GM19240 (cell line): ENCODE results near the gene PTPN22.

Experiments
- DNase-seq: peaks from one replicate; pipeline ENCODE4 v3.0.0; 2011; ENCODE audit warnings: low spot score; ENCODE audit not compliant: insufficient read length

Gene PTPN22

DNA sequence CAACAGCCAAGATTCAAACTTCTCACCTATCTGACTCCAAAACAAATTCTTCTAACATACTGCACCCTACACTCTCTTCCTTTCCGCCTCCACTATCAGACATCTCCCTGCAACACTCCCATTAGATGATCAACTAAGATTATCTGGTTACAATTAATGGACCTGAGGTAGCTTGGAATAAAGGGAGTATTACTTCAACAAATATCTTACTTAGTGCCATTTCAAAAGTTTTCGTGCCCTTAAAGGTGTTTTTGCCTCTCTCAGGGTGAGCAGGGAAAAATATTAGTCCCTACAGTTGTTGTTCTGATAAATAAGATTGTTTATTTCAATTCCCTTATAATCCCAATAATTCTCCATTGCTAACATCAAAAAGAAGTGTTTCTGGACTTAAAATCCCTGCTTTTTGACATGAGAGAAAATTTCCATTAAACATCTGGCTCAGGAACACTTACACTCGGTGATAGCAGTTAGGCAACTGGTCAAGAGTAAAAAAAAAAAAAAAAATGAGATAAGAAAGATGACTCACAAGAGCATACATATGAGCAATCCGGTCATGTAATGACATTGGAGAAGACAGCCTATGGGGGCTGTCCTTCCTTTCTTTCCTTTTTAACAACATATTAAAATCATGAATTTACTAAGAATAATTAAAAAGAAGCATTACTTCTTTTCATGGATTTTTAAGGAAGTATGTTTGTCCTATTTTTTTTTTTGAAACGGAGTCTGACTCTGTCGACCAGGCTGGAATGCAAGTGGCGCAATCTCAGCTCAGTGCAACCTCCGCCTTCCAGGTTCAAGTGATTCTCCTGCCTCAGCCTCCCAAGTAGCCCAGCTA lies 66.9 kb downstream of the PTPN22 start:
- DNase-seq = no peak

DNA sequence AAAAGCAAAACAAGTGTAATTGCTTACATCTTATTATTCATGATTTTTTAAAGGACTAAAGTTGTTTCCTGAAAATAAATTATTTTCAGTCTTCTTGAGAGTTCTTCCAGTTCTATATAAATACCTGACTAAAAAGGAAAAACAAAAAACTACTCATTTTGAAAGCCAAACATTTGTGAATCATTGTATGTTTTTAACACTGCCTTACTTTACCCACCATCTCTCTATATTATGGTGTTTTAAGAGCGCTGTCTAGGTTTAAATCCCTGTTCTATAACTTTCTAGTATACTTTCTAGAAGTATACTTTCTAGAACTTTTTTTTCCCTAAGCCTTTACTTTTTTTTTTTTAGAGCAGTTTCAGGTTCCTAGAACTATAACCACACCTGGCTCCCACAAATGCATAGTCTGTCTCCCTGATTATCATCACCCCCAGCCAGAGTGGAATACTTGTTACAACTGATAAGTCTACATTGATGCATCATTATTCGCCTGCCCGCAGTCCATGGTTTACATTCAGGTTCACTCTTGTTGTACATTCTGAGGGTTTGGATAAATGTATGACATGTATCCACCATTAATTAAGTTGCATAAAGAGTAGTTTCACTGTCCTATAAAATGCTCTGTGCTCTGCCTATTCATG lies 69.0 kb downstream of the PTPN22 start:
- DNase-seq = no peak

DNA sequence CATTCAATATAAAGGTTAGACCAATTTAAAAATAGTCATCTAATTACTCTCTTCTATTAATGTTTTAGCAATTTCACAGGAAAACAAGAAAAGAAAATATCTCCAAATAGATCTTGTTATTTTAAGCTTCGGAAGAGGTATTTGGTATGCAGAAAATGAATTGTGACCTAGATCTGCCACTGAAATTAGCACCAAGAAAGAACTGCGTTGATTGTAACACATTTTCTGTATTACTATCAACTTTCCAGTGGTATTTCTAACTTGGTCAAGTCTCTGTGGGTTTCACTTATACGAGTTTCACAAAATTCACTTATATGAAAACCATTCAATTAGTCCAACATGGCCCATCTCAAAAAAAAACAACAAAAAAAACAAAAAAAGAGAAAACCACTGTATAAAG lies 71.0 kb downstream of the PTPN22 start:
- DNase-seq = no peak

DNA sequence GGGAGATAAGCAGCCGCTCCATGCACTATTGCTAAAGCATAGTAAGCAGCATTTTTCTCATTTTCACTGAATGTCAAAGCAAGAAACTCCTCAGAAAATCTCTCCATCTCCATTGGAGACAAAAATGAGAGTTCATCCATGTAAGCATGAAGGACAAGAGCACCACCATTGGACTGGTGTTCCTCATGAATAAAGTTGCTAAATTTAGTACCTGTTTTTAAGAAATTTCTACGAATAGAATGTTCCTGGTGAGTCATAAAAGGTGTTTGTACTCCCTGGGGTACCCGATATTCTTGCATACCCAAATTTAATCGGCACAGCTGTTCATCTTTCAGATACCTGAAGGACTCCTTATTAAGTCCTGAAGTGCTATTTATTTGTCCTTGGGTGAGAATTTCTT lies 74.0 kb downstream of the PTPN22 start:
- DNase-seq = no peak

DNA sequence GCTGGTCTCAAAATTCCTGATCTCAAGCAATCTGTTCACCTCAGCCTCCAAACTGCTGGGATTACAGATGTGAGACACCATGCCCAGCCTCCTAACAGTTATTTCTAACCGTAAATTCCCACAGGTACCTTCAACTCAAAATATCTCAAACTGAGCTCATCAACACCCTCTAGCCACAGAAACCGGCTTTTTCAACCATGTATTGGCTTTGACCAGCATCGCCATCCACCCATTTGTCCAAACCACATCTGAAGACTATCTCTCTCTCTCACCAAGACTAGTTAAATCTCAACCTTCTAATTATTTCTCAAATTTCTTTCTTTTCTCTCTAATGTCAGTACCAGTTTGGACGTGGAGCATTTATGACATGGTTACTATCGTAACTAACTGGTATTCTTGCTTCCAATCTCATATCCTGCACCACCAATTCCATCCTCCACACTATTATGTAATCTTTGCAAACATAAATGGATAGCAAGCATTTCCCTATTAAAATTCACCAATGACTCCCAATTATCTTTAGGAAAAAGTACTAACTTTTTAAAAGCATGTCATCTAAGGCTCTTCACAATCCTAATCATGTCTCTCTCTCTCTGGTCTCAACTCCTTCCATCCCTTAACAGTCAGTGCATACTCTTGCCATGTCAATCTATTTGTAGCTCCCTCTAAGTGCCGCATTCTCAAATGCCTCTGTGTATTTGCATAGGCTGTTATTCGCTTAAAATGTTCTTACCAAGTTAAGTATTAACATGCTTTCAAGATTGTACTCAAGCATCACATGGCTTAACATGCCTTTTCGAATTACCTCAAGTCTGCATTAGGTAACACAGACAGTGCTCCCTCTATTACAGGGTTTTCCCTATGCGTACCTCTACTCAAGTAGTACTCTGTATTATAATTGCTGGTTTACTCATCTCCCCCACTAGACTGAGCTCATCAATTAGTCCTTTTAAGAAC lies 77.4 kb downstream of the PTPN22 start:
- no peak for DNase-seq

DNA sequence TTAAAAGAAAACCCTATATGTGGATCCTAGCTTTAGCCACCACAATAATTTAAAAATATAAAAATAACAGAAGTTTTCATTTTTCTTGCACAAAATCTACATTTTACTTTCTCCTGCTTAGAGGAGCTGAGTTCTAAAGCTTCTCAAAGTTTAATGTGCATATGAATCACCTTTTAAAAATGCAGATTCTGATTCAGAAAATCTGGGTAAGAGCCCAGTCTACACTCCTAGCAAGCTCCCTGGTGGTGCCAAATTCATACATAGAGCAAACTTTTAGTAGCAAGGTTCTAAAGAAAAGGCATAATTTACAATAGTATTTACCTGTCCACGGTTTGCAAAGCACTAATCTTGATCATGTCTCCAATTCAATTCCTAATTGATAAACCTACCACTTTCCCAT lies 78.5 kb downstream of the PTPN22 start:
- DNase-seq = no peak

DNA sequence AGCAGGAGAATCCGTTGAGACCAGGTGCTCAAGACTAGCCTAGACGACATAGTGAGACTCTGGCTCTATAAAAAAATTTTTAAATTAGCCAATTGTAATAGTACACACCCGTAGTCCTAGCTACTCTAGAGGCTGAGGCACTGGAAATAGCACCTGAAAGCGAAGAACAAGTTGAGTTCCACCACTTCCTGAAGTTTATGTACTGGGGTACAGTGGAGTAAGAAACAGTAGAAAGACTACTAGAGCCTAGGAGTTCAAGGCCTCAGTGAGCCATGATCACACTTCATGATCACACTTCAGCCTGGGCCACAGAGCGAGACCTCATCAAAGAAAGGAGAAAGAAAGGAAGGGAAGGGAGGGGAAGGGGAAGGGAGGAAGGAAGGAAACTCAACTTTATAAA lies 79.0 kb downstream of the PTPN22 start:
- no peak for DNase-seq

DNA sequence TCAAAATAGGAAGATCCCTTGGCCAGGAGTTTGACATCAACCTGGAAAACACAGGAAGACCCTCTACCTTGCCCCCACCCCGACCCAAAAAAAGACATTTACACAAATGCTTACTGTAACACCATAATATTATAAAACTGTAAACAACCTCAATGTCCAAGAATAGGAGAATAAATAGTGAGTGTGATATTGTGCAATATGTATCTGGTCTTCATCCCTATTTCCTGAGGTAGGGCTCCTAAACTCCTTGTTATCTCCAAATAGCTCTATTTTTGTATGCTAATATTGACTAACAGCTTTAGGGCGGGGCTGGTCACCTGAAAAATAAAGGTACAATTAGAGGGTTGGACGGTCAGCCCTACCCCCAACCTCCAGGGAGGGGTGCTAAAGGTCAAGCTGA lies 82.7 kb downstream of the PTPN22 start:
- no peak for DNase-seq

DNA sequence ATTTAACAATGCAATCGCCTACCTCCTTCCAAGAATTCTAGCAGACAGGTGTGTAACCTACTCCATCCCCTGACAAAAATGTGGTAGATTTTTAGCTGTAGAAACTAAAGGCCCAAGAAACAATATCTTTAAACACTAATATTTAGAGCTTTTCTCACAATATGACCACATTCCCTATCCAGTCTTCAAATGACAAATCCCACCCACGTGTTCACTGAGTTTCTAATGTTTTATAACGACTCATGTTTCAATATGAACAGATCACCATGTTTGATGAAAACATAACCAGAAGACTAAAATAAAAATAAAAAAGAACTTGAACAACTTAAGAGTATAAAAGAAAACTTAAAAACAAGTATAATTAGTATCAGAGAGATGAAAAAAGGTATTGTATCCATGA lies 83.8 kb downstream of the PTPN22 start:
- DNase-seq = no peak

DNA sequence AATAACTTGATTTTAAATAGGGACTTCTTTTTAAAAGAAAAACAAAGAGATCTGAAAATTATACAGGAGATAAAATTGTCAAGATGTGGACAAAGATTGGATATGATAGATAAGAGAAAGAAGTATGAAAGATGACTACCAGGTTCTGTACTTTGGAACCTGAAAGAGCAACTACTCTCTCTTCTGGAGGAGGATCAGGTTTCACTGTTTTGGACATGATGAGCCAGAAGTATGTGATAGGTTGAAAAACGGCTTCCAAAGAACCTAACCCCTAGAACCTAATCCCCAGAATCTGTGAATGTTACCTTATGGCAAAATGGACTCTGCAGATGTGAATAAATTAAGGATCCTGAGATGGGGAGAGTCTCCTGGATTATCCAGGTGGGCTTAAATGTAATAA lies 85.4 kb downstream of the PTPN22 start:
- no peak for DNase-seq

DNA sequence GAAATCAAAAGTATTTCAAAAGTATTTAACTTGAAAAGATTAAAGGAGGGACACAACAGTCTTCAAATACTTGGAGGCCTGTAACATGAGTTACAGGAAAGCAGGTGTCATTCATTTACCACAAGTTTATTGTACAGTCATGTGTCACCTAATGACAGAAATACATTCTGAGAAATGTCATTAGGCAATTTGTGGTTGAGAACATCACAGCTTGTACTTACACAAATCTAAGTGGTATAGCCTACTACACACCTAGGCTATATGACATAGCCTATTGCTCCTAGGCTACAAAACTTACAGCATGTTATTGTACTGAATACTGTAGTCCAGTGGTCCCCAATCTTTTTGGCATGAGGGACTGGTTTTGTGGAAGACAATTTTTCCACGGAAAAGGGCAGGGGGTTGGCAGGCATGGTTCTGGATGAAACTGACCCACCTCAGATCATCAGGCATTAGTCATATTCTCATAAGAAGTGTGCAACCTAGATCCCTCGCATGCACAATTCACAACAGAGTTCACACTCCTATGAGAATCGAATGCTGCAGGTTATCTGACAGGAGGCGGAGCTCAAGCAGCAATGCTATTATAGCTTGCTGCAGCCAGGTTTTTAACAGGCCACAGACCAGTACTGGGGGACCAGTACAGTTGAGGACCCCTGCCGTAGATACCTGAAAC lies 87.3 kb downstream of the PTPN22 start:
- no peak for DNase-seq

DNA sequence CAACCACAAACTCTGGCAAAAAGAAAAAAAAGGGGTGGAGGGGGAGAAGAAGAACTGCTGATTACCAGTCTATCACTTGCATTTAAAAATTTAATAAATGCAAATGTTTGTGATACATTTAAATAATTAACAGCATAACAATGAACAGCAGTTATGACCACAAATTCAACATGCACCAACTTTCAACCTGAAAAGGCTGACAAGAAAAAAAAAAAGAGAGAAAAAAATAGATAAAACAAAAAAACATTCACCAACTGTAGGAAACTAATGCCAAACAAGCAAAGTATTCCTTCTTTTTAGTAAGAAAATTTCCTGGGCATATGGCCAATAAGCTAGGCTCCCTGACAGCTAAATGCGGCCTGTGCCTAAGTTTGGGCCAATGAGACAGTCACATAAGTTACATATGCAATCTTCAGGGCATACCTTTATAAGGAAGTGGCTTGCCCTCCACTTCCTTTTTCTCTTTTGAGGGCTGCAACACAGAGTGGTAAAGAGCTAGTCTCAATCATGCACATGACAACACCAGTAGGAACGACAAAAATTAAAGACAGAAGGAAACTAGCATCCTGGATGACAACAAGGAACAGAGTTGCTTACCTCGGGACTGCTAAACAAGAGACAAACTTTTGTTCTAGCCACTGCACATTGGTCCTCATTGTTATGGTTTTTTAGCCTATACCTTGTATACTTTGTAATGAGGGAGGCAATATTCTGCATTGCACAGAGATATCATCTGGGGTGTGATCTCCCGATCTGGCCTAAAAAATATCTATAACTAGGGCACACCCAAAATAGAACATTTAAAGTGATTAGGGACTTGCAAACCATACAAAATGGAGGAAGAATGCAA lies 88.0 kb downstream of the PTPN22 start:
- peak; percentile 9 for DNase-seq

DNA sequence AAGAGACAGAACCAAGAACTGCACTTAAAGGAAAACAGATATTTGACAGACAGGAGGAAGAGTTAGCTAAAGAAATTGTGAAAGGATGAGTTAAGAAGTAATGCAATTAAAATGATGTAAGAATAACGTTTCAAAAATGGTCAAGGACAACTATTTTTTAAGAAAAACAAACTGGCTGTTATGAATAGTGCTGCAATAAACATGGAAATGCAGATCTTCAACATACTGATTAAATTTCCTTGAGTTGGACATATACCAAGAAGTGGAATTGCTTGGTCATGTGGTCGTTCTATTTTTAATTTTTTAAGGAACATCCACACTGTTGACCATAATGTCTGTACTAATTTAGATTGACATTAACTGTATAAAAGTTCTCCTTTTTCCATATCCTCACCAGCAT lies 89.1 kb downstream of the PTPN22 start:
- DNase-seq = no peak

DNA sequence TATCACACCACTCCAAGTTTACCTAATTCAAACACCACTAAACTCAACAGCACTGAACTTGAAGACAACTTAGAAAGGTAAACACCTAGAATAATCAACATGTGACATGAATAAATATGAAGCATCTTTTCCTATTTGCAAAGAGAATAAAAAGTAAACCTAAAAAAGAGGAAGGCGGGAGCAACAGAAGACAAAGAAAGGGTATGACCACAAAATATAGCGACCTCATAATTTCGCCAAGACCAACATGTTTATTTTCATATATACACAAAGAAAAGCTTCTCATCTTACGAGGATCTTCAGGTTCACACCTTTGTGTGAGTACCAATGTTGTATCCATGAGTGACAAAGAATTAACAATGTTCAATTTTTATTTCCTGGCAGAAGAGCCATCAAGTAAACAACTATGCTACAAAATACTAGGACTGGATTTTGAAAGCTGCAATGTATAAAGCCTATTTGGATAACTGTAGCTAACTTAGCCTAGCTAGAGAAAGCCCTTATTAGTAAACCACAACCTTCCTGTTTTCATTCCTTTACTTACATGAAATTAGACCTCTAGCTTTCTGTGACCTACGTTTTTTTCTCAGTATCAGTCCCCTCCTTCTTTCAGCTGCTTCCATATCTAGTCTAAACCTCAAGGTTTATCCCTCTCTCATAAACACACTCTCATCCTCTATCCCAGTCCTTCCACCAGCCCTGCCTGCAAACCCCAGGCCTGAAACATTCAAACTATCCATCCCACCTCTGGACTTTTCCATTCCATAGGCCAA lies 91.0 kb downstream of the PTPN22 start:
- DNase-seq = no peak

DNA sequence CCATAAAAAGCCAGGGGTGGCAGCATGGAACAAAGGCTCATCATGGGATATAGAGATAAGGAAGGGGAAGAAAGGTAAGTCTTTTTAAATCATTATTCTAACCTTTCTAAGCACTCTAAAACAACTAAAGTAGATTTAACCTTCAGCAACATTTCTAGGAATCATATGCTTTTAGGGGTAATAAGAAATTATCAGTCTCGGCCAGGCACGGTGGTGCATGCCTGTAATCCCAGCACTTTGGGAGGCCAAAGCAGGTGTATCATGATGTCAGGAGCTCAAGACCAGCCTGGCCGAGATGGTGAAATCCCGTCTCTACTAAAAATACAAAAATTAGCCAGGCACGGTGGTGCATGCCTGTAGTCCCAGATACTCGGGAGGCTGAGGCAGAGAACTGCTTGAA lies 92.0 kb downstream of the PTPN22 start:
- no peak for DNase-seq

DNA sequence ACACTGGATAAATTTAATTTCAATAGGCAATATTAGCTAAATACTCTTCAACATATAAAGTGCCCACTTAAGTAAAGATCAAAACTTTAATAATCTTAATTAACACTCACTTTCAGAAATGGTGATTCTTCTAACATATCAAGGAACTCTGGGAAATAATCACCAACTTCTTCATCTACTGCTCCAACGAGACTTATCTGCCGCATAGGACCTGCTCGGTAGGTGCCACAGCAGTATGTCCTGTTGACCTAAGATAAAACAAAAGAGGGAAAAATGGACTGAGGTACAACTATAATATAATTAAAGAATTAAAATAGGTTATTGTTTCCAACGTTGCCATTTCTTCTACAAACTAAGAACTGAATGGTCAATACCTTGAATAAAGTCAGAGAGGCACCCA lies 94.0 kb downstream of the PTPN22 start:
- no peak for DNase-seq

DNA sequence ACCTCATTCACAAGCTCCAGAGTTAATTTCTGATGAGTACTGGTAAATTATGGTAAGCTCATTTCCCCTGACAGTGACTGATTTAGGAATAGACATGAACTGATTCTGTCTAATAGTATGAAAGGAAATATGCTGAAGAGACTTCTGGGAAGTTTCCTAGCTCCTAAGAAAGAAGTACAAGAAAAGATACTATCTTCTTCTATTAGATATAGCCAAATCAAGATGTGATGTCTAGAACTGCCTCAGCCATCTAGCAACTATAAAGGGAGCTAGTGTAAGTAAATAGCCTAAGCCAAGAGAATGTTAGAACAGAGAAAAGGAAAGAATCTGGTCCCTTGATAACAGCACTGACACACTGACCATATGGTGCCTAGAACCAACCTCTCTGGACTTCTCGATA lies 101.5 kb downstream of the PTPN22 start:
- no peak for DNase-seq

DNA sequence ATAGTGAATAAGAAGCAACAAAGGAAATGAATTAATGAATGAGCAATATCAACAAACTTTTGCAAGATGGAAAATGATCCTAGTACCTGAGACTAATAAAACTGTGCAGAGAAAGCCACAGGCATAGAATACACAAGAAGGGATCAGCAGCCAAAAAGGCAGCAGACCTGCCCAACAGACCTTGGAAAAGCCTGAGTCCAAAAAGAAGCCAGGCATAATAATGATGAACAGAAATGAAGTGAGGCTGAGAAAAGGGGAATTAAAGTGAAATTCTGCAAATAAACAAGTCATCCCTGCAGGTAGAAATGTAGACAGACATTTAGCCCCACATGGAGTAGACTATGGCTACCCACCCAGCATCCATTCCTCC lies 101.9 kb downstream of the PTPN22 start:
- DNase-seq = no peak

DNA sequence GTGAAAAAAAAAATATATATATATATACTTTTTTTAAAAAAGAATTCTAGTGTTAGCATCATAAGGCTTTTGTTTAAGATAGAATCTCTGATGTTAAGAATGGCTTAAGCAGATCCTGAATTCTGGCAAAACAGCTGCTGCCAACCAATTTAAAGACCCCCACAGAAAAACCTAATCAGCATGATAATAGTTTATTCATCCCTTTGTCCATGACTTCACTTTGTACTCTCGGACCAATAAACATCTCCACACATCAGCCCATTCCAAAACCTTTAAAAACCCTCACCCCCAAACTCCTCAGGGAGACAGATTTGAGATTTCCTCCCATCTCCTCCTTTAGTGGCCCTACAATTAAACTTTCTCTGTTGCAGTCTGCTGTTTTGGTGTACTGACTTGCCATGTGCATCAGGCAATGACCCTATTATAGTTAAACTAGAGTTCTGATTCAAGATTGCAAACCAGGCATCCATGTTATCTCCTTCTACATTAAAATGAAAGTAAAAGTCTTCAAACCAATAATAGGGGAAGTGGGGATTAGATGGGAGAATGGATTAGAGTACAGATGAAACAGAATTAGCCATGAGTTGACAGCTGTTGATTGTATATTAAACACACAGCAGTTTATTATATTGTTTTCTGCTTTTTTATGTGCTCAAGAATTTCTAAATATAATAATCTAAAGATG lies 102.5 kb downstream of the PTPN22 start:
- no peak for DNase-seq
